RKO (cell line): ENCODE measurements around the gene DENND4C.
A peak's percentile ranks its signal among the peaks of the same experiment; 100 is the strongest.
"Not testable (repeated sequence)": the region's sequence is repeated elsewhere in the genome, so short reads cannot be mapped to it uniquely, and the experiment has no call there.

Experiments used
- DNase-seq: peaks from one replicate; pipeline ENCODE4 v3.0.0-alpha.2; 2016; ENCODE audit warnings: low spot score

The DENND4C gene

GRCh38 chr9:19224563-19224962, 5.9 kb upstream of the DENND4C start:
- DNase-seq, result no peak

GRCh38 chr9:19229595-19230354, 718 bp upstream of the DENND4C start:
- peak; percentile 77 for DNase-seq

- DNase-seq, result peak; percentile 65
Measured at GRCh38 chr9:19231126-19231903, 822 bp downstream of the DENND4C start.

- DNase-seq, result peak; percentile 47
Measured at GRCh38 chr9:19231904-19232822, 1.7 kb downstream of the DENND4C start.

GRCh38 chr9:19232823-19233194, 2.3 kb downstream of the DENND4C start:
- no peak for DNase-seq

GRCh38 chr9:19233344-19233743, 2.9 kb downstream of the DENND4C start:
- no peak for DNase-seq

- DNase-seq, result no peak
Measured at GRCh38 chr9:19239955-19240354, 9.5 kb downstream of the DENND4C start.

- no peak for DNase-seq
Measured at GRCh38 chr9:19241728-19242127, 11.2 kb downstream of the DENND4C start.

- DNase-seq, result no peak
Measured at GRCh38 chr9:19243366-19244033, 13.0 kb downstream of the DENND4C start.

GRCh38 chr9:19246891-19247290, 16.4 kb downstream of the DENND4C start:
- DNase-seq, result no peak

GRCh38 chr9:19247420-19247819, 16.9 kb downstream of the DENND4C start:
- DNase-seq, result no peak

- DNase-seq, result not testable (repeated sequence)
Measured at GRCh38 chr9:19250346-19250745, 19.9 kb downstream of the DENND4C start.

GRCh38 chr9:19251203-19251602, 20.7 kb downstream of the DENND4C start:
- DNase-seq, result not testable (repeated sequence)

- DNase-seq, result not testable (repeated sequence)
Measured at GRCh38 chr9:19251622-19252021, 21.1 kb downstream of the DENND4C start.

GRCh38 chr9:19252174-19252884, 21.8 kb downstream of the DENND4C start:
- no peak for DNase-seq

- DNase-seq, result no peak
Measured at GRCh38 chr9:19252885-19253219, 22.4 kb downstream of the DENND4C start.

- no peak for DNase-seq
Measured at GRCh38 chr9:19255112-19255511, 24.6 kb downstream of the DENND4C start.

- no peak for DNase-seq
Measured at GRCh38 chr9:19255821-19256220, 25.3 kb downstream of the DENND4C start.

GRCh38 chr9:19259665-19260255, 29.3 kb downstream of the DENND4C start:
- DNase-seq, result not testable (repeated sequence)

- DNase-seq, result not testable (repeated sequence)
Measured at GRCh38 chr9:19265602-19266001, 35.1 kb downstream of the DENND4C start.
